GM18907 (cell line): ENCODE data around the gene IL17RC.
A peak's percentile ranks its signal among the peaks of the same experiment; 100 is the strongest.
"Not testable (repeated sequence)": the region's sequence is repeated elsewhere in the genome, so short reads cannot be mapped to it uniquely, and the experiment has no call there.

Experiments used
- ATAC-seq: cut with Tn5 transposase; IDR thresholded peaks from one replicate; pipeline ENCODE4 v1.9.1; 2021; ENCODE audit warnings: mild to moderate bottlenecking, moderate library complexity; ENCODE audit not compliant: unreplicated experiment

Gene IL17RC

DNA sequence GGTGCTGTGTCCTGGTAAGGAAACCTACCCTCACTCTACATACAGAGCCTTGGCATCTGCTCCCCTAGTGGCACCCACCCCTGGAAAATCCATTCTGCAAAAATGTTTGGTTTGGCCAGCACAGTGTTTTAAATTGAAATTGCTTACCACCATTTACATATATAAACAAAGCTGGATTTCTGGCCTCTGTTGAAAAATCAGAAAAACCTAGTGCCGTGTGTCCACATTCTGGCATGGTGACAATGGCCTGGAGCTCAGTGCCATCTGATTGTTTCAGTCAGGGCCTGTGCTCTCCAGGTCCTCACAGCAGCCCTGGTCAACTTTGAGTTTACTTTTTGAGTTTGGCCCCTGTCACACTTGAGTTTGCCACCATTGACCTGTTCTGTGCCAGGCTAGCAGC is 2.9 kb upstream of the IL17RC start:
- ATAC-seq, result no peak

DNA sequence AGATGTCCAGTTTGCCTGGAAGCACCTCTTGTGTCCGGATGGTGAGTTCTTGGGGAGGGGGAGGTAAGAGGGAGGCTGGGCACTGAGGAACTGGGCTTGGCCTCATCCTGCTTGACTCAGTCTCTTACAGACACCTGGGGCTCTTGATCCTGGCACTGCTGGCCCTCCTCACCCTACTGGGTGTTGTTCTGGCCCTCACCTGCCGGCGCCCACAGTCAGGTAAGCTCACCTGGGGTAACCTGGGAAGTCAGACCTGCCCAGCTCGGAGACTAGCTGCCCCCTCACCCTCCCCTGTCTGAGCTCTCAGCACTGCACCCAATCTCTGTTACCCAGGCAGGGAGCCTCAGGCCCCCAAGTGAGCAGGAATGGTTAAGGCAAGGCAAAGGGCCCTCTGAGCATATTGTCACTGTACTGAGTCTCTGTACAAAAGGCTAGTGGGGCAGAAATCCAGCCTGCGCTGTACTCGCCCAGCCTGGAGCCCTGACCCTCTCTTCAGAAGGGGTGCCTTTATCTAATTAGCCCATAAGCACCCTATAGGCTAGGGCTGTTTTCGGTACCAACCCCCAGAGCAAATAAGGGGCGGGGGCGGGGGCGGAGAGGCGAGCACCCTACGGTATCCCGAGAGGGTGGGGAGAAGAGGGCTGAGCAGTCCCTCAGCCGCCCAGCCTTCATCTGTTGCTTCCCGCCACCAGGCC is 2.2 kb upstream of the IL17RC start:
- no peak for ATAC-seq

DNA sequence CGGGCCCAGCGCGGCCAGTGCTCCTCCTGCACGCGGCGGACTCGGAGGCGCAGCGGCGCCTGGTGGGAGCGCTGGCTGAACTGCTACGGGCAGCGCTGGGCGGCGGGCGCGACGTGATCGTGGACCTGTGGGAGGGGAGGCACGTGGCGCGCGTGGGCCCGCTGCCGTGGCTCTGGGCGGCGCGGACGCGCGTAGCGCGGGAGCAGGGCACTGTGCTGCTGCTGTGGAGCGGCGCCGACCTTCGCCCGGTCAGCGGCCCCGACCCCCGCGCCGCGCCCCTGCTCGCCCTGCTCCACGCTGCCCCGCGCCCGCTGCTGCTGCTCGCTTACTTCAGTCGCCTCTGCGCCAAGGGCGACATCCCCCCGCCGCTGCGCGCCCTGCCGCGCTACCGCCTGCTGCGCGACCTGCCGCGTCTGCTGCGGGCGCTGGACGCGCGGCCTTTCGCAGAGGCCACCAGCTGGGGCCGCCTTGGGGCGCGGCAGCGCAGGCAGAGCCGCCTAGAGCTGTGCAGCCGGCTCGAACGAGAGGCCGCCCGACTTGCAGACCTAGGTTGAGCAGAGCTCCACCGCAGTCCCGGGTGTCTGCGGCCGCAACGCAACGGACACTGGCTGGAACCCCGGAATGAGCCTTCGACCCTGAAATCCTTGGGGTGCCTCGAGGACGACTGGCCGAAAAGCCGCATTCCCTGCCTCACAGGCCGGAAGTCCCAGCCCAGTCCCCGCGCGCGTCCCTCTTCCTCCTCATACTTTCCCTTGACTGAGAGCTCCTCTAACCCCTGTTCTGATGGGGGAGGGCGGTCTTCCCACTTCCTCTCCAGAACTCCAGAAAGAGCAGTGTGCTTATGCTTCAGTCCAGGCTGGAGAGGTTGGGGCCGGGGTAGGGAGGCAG is 1.4 kb upstream of the IL17RC start:
- ATAC-seq, result peak; percentile 43

DNA sequence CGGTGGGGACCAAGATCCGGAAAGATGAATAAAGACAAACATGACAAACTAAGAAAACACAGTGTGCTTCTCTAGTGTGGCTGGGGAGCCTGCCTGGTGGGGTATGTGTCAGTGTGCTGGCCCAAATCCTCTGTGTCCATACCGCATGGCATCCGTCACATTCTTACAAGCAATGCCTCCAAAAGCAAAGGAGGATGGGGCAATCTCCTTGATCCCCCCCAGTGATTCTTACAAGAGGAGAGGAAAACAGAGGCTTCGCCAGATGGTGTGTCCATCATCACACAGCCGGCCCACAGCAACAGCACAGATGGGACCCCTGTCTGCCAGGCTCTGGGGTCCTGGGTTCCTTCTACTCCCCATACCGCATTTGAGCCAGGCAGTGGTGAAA is 558 bp upstream of the IL17RC start:
- no peak for ATAC-seq

DNA sequence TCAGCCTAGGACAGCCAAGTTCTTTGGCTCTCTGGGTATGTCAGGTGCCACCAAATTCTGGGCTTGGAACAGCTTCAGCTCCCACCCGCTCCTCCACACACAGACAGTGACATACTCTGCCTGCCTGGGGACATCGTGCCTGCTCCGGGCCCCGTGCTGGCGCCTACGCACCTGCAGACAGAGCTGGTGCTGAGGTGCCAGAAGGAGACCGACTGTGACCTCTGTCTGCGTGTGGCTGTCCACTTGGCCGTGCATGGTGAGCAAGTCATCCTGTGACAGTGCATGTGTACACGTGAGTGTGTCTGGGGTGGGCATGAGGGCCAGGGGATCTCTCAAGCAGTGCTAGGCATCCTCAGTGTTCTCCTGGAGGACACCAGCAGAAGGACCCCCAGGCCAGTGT is 922 bp downstream of the IL17RC start:
- ATAC-seq, result no peak

DNA sequence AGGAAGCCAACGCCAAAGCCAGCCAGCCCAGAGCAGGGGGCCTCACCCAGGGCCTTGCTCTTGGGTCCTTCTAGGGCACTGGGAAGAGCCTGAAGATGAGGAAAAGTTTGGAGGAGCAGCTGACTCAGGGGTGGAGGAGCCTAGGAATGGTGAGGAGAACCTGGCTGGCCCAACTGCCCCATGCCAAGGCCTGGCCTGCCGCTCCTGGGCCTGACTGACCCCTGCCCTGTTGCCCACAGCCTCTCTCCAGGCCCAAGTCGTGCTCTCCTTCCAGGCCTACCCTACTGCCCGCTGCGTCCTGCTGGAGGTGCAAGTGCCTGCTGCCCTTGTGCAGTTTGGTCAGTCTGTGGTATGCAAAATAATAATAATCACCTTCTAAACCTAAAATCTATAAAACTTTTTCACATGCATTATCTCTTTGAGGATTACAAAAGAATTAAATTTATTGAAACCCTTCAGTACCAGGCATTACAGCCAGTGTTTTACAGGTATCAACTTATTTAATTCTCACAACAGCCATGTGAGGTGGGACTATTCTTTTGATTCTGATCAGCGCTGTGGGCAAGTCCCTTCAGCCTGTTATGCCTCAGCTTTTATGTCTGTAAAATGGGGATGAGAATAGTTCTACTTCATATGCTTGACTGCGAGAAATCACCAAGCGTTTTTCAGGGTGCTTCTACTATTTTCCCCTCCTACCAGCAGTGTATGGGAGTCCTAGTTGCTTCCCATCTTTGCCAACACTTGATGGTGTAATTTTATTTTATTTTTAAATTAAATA is 1.6 kb downstream of the IL17RC start:
- no peak for ATAC-seq

DNA sequence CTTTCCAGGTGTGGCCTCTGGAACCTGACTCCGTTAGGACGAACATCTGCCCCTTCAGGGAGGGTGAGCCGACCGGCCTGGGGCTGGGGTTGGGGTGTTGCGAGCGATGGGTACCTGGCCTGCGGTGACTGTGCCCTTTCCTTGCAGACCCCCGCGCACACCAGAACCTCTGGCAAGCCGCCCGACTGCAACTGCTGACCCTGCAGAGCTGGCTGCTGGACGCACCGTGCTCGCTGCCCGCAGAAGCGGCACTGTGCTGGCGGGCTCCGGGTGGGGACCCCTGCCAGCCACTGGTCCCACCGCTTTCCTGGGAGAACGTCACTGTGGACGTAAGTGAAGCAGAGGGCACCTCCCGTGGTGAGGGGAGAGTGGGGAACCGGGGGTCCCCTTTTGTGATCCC is 11.3 kb downstream of the IL17RC start:
- ATAC-seq, result no peak

DNA sequence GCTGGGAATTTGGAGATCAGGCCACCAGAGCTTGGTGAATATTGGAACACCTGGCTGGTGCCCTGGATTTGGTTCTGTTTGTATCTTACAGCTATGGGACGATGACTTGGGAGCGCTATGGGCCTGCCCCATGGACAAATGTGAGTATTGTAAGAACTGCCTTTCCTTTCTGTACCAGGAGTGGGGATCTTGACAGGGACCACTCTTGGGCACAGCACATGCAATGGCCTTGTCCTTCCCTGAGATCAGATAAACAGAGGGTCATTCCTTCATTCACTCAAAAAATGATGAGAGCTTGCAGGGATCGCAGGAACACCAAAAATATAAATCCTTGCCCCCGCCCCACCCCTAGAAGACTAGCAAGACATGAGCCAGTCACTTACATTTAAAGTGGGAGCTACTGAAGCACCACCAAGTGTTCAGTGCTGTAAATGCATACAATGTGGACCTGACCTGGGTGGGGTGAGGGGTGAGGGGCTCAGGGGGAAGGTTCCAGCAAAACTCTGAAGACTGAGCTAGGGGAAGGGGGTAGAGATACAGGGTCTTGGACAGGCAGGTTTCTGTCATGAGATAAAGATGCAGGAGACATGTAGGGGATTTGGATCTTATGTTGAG is 14.0 kb downstream of the IL17RC start:
- ATAC-seq, result no peak

DNA sequence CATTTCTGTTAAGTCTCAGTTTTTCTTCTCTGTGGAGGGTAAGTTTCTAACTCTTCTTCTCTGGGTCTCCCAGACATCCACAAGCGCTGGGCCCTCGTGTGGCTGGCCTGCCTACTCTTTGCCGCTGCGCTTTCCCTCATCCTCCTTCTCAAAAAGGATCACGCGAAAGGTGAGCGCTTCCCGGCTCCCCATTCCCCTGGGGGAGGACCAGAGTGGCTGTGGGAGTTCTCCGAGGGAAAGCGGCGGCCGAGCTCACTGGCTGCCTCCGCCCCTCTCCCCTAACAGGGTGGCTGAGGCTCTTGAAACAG is 15.6 kb downstream of the IL17RC start:
- ATAC-seq, result no peak

DNA sequence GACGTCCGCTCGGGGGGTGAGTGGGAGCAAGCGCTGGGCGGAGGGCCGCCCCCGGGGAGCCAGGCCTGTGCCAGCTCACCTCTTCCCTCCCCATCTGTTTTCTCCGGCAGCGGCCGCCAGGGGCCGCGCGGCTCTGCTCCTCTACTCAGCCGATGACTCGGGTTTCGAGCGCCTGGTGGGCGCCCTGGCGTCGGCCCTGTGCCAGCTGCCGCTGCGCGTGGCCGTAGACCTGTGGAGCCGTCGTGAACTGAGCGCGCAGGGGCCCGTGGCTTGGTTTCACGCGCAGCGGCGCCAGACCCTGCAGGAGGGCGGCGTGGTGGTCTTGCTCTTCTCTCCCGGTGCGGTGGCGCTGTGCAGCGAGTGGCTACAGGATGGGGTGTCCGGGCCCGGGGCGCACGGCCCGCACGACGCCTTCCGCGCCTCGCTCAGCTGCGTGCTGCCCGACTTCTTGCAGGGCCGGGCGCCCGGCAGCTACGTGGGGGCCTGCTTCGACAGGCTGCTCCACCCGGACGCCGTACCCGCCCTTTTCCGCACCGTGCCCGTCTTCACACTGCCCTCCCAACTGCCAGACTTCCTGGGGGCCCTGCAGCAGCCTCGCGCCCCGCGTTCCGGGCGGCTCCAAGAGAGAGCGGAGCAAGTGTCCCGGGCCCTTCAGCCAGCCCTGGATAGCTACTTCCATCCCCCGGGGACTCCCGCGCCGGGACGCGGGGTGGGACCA is 16.1 kb downstream of the IL17RC start:
- ATAC-seq, result peak; percentile 74

DNA sequence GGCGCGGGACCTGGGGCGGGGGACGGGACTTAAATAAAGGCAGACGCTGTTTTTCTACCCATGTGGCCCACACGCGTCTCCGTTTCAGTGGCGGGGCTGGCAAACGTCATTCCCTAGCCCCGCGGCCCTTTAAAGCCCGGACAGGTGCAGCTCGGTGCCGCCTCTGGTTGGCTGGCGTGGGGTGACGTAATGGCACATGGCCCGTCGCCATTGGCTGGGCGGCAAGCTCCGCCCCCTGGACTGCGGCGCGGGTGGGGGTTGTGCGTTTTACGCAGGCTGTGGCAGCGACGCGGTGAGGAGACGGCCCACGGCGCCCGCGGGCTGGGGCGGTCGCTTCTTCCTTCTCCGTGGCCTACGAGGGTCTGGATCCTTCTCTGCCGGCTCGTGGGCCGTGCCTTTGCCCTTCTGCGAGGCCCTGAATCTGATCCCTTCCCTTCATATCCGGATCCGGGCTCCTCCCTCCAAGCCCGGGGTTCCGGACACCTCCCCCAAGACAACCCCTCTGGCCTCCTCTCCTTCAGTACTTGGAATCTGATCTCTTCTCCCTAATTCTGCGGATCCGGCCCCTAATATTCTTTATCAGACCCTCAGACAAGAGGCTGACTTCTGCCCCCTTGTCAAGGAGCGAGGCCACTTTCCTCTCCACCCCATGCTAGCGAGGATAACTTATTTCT is 16.8 kb downstream of the IL17RC start, which contains the start of gene CRELD1:
Gene CRELD1, plus strand, starts transcription at position 274 of the 674 bp plus-strand sequence. CDS start 605 bp downstream, outside the sequence.
- peak; percentile 86 for ATAC-seq

DNA sequence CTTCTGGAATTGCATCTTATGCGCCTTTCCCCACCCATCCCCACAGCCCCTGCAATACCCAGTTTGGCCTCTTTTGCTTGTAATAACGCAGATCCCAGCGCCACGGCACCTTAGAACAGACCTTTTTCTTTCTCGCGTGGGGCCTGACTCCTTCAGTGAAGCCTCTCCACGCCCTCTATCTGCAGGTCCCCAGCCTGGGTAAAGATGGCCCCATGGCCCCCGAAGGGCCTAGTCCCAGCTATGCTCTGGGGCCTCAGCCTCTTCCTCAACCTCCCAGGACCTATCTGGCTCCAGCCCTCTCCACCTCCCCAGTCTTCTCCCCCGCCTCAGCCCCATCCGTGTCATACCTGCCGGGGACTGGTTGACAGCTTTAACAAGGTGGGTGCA is 17.3 kb downstream of the IL17RC start:
- no peak for ATAC-seq

DNA sequence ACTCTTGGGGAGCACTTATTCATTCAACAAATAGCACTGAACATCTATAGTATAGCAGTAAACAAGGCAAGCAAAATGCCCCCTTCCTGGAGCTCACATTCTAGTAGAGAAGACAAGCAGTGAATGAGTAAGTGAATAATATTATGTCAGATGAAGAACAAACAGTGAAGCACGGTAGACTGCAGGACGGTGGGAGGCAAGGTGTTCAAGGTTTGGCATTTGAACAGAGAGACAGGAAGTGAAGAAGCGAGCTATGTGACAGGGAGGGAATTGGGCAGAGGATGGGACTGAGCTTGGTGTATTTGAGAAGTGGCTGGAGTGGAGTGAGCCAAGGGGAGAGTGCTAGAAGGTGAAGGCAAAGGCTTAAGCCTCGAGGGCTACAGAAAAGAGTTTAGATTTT is 18.1 kb downstream of the IL17RC start:
- ATAC-seq, result no peak

DNA sequence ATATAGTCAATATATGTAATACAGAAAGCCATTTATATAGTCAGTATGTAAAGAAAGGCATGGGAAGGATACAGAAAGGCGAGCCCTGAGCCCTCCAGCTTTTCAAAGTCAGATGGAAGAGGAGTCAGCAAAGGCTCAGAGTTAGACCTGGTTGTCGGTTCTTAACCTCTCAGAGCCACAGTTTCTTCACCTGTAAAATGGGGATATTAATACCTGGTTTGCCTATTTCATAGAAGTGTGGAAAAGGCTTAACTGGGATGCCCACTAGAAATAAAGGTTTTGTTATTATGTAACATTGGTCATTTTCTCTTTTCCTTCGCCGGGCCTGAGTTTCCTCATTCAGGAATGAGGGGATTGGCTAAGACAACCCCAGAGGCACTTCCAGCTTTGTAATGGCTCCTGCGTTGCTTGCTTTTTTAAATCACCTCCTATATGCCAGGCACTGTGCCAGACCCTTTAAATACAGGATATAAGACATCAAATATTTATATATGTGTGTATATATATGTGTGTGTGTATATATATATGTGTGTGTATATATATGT is 19.1 kb downstream of the IL17RC start:
- no peak for ATAC-seq

DNA sequence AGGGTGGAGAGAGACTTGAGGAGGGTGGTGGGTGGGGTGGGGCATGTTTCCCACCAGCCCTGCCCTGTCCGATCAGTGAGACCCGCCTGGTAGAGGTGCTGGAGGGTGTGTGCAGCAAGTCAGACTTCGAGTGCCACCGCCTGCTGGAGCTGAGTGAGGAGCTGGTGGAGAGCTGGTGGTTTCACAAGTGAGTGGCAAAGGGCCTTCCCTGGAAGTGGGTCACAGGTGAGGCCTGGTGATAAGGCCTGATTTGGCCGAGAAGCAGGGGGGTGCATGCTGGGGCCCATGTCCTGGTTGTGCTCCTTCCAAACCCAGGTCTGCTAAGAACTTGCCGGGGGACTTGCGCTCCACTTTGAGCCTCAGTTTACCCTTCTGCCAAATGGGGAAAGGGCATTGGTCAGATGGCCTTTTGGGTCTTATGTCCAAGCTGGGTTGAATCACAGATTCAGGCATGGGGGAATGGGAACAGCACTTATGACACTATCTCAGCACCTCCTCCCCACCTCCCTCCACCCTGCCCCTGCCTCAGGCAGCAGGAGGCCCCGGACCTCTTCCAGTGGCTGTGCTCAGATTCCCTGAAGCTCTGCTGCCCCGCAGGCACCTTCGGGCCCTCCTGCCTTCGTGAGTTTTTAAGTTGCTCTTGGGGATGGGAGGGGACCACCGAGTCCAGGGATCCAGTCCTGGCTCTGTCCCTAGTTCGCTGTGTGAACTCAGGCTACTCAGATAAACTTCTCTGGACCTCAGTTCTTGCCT is 20.8 kb downstream of the IL17RC start:
- ATAC-seq, result no peak

DNA sequence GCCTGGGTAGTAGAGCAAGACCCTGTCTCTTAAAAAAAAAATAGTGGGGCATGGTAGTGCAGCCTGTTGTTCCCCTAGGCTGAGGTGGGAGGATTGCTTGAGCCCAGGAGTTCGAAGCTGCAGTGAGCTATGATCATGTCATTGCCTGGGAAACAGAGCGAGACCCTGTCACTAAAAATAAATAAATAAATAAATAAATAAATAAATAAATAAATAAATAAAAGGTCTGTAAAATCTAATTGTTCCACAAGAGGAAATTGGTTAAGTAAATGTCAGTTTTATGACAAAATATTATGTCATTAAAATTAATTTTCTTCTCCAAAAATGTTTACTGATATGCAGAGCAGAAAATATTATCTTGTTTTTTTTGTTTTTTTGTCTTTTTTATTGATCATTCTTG is 22.1 kb downstream of the IL17RC start:
- no peak for ATAC-seq

DNA sequence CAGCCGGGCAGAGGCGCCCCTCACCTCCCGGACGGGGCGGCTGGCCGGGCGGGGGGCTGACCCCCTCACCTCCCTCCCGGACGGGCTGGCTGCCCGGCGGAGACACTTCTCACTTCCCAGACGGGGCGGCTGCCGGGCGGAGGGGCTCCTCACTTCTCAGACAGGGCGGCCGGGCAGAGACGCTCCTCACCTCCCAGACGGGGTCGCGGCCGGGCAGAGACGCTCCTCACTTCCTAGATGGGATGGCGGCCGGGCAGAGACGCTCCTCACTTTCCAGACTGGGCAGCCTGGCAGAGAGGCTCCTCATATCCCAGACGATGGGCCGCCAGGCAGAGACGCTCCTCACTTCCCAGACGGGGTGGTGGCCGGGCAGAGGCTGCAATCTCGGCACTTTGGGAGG is 23.0 kb downstream of the IL17RC start:
- not testable (repeated sequence) for ATAC-seq

DNA sequence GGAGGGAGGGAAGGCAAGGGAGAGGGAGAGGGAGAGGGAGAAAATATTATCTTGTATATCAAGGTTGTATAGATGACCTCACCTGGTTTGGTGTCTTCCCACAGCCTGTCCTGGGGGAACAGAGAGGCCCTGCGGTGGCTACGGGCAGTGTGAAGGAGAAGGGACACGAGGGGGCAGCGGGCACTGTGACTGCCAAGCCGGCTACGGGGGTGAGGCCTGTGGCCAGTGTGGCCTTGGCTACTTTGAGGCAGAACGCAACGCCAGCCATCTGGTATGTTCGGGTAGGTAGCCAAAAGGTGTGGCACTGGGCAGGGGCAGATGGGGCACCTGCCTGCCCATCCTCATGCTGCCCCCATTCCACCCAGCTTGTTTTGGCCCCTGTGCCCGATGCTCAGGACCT is 23.8 kb downstream of the IL17RC start:
- no peak for ATAC-seq

DNA sequence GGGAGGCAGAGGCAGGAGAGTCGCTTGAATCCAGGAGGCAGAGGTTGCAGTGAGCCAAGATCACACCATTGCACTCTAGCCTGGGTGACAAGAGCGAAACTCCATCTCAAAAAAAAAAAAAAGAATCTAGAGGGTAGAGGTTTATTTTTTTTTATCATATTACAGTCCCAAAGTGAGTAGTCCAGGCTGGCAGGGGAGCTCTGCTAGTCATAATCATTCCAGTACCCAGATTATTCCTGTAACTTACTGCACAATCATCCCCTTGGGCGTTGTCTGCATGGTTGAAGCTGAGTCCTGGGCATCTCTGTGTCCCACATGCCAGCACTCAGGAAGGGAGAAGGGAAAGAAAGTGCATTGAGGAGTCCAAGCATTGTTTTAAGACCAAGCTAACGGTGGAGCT is 25.3 kb downstream of the IL17RC start:
- ATAC-seq, result no peak
